Activated CD4-positive, CD25-positive, alpha-beta regulatory T cell treated with anti-CD3 and anti-CD28 coated beads, Interleukin-2, amount 50 U/mL, for 24 hours (primary cell): ENCODE data around the gene SEC16A.

Experiments
- ATAC-seq, 2 donors: fragments of 150-1000 bp; cut with Tn5 transposase; one replicate each; pipeline ENCODE4 v1.10.0; 2021; ENCODE audit warnings: mild to moderate bottlenecking in 1 of 2, moderate library complexity in 1 of 2

The SEC16A gene

GRCh38 chr9:136399176-136400037, 83.4 kb downstream of the SEC16A start:
- ATAC-seq: peak; percentile 18 to 31

- no peak for ATAC-seq
These were observed 84.6 kb downstream of the SEC16A start for GRCh38 chr9:136398286-136398685.

- no peak for ATAC-seq
These were observed 85.2 kb downstream of the SEC16A start for GRCh38 chr9:136397643-136398042.

GRCh38 chr9:136396219-136396515, 86.7 kb downstream of the SEC16A start:
- no peak for ATAC-seq

GRCh38 chr9:136395345-136396218, 87.3 kb downstream of the SEC16A start:
- no peak for ATAC-seq

GRCh38 chr9:136395020-136395340, 87.9 kb downstream of the SEC16A start:
- no peak for ATAC-seq

- ATAC-seq: no peak
These were observed 88.4 kb downstream of the SEC16A start for GRCh38 chr9:136394312-136395019.

- ATAC-seq: no peak
These were observed 89.3 kb downstream of the SEC16A start for GRCh38 chr9:136393531-136393930.

GRCh38 chr9:136392538-136393449, 90.0 kb downstream of the SEC16A start:
- no peak for ATAC-seq

GRCh38 chr9:136391737-136392537, 90.9 kb downstream of the SEC16A start:
- ATAC-seq: no peak
